DND-41 (cell line): Measurements from ENCODE around the gene SPATC1L.

Source experiments
- ATAC-seq: fragments of 200-7000 bp; cut with Tn5 transposase; 3 replicates; pipeline ENCODE4 v1.9.1; 2021; ENCODE audit warnings: low read depth; ENCODE audit not compliant: insufficient read depth
- DNase-seq: peaks from one replicate; pipeline ENCODE4 v3.0.0-alpha.2; 2020
- H2AFZ ChIP-seq: 2 replicates; pipeline ENCODE4 v1.6.0; 2012; ENCODE audit warnings: low read depth, low read length
- H3K27ac ChIP-seq: 2 replicates; pipeline ENCODE4 v1.5.1; 2012; ENCODE audit warnings: low read length, inconsistent platforms
- H3K27me3 ChIP-seq: fragments of 200-600 bp; sonication (generic); 2 replicates; pipeline ENCODE4 v1.6.0; 2012; ENCODE audit warnings: low read length, mild to moderate bottlenecking, inconsistent platforms; ENCODE audit not compliant: insufficient read depth, poor library complexity
- H3K36me3 ChIP-seq: 2 replicates; pipeline ENCODE4 v1.5.1; 2012; ENCODE audit warnings: low read length, inconsistent platforms; ENCODE audit not compliant: insufficient read depth
- H3K4me1 ChIP-seq: 2 replicates; pipeline ENCODE4 v1.5.1; 2012; ENCODE audit warnings: mild to moderate bottlenecking, low read length; ENCODE audit not compliant: insufficient read depth
- H3K4me2 ChIP-seq: 2 replicates; pipeline ENCODE4 v1.6.0; 2012; ENCODE audit warnings: mild to moderate bottlenecking, moderate library complexity, low read length, inconsistent platforms; ENCODE audit not compliant: insufficient read depth
- H3K4me3 ChIP-seq, 2 experiments: fragments of 200-600 bp in 1 of 2; shearing (Covaris generic) in 1 of 2; 2 replicates each; pipeline ENCODE4 v1.5.1; 2012 to 2016; ENCODE audit warnings: inconsistent platforms in 2 of 2, low read length in 2 of 2, mild to moderate bottlenecking in 2 of 2, low read depth in 1 of 2, moderate library complexity in 1 of 2
- H3K79me2 ChIP-seq: 2 replicates; pipeline ENCODE4 v1.6.0; 2012; ENCODE audit warnings: low read length, inconsistent platforms; ENCODE audit not compliant: insufficient read depth
- H3K9ac ChIP-seq: 2 replicates; pipeline ENCODE4 v1.6.0; 2012; ENCODE audit warnings: low read depth, mild to moderate bottlenecking, inconsistent platforms, low read length, moderate library complexity
- H3K9me3 ChIP-seq: 2 replicates; pipeline ENCODE4 v1.5.1; 2012; ENCODE audit warnings: low read length, moderate library complexity, mild to moderate bottlenecking, inconsistent platforms; ENCODE audit not compliant: insufficient read depth, severe bottlenecking
- H4K20me1 ChIP-seq: 2 replicates; pipeline ENCODE4 v1.6.0; 2012; ENCODE audit warnings: low read length; ENCODE audit not compliant: insufficient read depth
- CTCF ChIP-seq: IDR thresholded peaks from 2 replicates; pipeline ENCODE4 v1.5.1; 2012; ENCODE audit warnings: borderline replicate concordance, low read length, moderate library complexity, mild to moderate bottlenecking; ENCODE audit not compliant: poor library complexity, severe bottlenecking; ENCODE audit errors: extremely low read depth
- EZH2 ChIP-seq: IDR thresholded peaks from 3 replicates; pipeline ENCODE4 v1.6.1; 2012; ENCODE audit warnings: borderline replicate concordance, low read depth, mild to moderate bottlenecking, moderate library complexity, low read length, inconsistent platforms; ENCODE audit not compliant: severe bottlenecking

The SPATC1L gene

GRCh38 chr21:46136739-46137349, 47.4 kb downstream of the SPATC1L start:
- no peak overlapping the region for H2AFZ ChIP-seq
- no peaks in the 10 kb centered on the region for H3K79me2 ChIP-seq
- TF ChIP-seq CTCF (no peak), EZH2 (no peak)
- H3K27ac ChIP-seq = no peak overlapping the region
- no peaks in the 10 kb centered on the region for H3K27me3 ChIP-seq
- H4K20me1 ChIP-seq = no peaks in the 10 kb centered on the region; the same call in 1 of the 2 replicates
- H3K36me3 ChIP-seq = no peaks in the 10 kb centered on the region
- no peaks in the 10 kb centered on the region for H3K9me3 ChIP-seq
- DNase-seq (no peak), ATAC-seq (no peak)
- H3K4me1 ChIP-seq = no peaks in the 10 kb centered on the region
- no peak overlapping the region for H3K4me2 ChIP-seq
- no peak overlapping the region for H3K4me3 ChIP-seq
- no peak overlapping the region for H3K9ac ChIP-seq

- no peaks in the 10 kb centered on the region for H3K4me1 ChIP-seq
- no peaks in the 10 kb centered on the region for H3K79me2 ChIP-seq
- H3K4me2 ChIP-seq = no peak overlapping the region
- H3K27ac ChIP-seq = no peak overlapping the region
- TF ChIP-seq CTCF (no peak), EZH2 (no peak)
- ATAC-seq = no peak
- no peaks in the 10 kb centered on the region for H3K27me3 ChIP-seq
- no peak for DNase-seq
- H3K4me3 ChIP-seq = no peak overlapping the region
- no peak overlapping the region for H3K9ac ChIP-seq
- H3K36me3 ChIP-seq = no peaks in the 10 kb centered on the region
- H2AFZ ChIP-seq = no peak overlapping the region
- H4K20me1 ChIP-seq = no peaks in the 10 kb centered on the region; the same call in 1 of the 2 replicates
- H3K9me3 ChIP-seq = no peaks in the 10 kb centered on the region
These were observed 48.4 kb downstream of the SPATC1L start for GRCh38 chr21:46135782-46136395.

GRCh38 chr21:46131838-46132651, 52.2 kb downstream of the SPATC1L start:
- DNase-seq = no peak
- no peaks in the 10 kb centered on the region for H3K9me3 ChIP-seq
- no peak overlapping the region for H2AFZ ChIP-seq
- no peak for ATAC-seq
- no peak overlapping the region for H3K4me2 ChIP-seq
- no peak overlapping the region for H3K4me3 ChIP-seq
- H3K27me3 ChIP-seq = no peaks in the 10 kb centered on the region
- H3K9ac ChIP-seq = no peak overlapping the region
- TF ChIP-seq EZH2 (no peak), CTCF (no peak)
- no peaks in the 10 kb centered on the region for H3K79me2 ChIP-seq
- H3K36me3 ChIP-seq = no peaks in the 10 kb centered on the region
- no peaks in the 10 kb centered on the region for H3K4me1 ChIP-seq
- peaks cover 6% of the 10 kb centered on the region; the same call in 1 of the 2 replicates for H4K20me1 ChIP-seq
- H3K27ac ChIP-seq = no peak overlapping the region
